GM12891 (cell line): ENCODE data around the gene TRAPPC12.

Source experiments
- DNase-seq: peaks from one replicate; pipeline ENCODE4 v3.0.0; 2011; ENCODE audit warnings: low spot score; ENCODE audit not compliant: insufficient read length
- FAIRE-seq: peaks from 2 replicates; lab custom pipeline; 2011; peaks lifted over from hg19 to GRCh38; lab: Jason Lieb, UNC
- PAX5 ChIP-seq: IDR thresholded peaks from 2 replicates; pipeline ENCODE4 v1.6.1; 2011; ENCODE audit warnings: low read length, moderate library complexity, mild to moderate bottlenecking; ENCODE audit not compliant: insufficient read depth, severe bottlenecking
- POLR2A ChIP-seq: IDR thresholded peaks from 2 replicates; pipeline ENCODE4 v1.6.1; 2011; ENCODE audit warnings: low read depth, low read length, control low read depth
- POLR2AphosphoS5 ChIP-seq: IDR thresholded peaks from 2 replicates; pipeline ENCODE4 v1.6.1; 2011; ENCODE audit warnings: low read depth, low read length, control low read depth
- POU2F2 ChIP-seq: IDR thresholded peaks from 2 replicates; pipeline ENCODE4 v1.6.1; 2011; ENCODE audit warnings: low read depth, mild to moderate bottlenecking, control low read depth, low read length, moderate library complexity
- SPI1 ChIP-seq: IDR thresholded peaks from 2 replicates; pipeline ENCODE4 v1.6.1; 2011; ENCODE audit warnings: low read depth, low read length, control low read depth
- TAF1 ChIP-seq: IDR thresholded peaks from 2 replicates; pipeline ENCODE4 v1.6.1; 2011; ENCODE audit warnings: low read depth, low read length, control low read depth

The TRAPPC12 gene

DNA sequence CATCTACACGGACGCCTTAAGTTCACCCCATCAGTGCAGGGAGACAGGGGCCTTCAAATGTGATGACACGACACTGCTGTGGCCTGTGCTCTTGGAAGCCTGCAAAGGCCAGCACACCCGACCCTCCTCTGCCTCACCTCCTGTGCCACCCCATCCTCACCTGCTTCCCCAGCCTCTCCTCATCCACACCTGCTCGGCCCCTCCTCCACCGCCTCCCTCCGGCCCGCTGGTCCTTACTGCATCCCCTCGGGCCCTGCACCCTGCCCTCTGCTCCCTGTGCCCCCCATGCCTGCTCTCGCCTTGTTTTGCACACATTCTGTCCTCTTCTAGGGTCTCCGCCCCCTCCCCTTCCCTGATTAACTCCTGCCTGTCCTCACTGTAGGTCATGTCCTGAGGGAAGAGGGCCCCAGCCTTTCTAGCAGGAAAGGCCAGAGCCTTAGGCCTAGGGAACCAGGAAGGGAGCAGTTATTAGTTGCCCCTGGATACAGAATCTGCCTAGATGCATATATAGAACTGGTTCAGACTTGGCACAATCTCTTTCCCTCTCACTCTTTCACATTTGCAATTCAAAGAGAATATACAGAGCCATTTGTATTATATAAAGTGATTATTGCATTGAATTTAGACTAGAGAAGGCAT lies 39.4 kb downstream of the TRAPPC12 start:
- DNase-seq: no peak
- FAIRE-seq: no peak
- TF ChIP-seq SPI1: no peak
- no peak for TF ChIP-seq TAF1
- no peak for TF ChIP-seq PAX5
- no peak for TF ChIP-seq POU2F2
- no peak for TF ChIP-seq POLR2A
- no peak for TF ChIP-seq POLR2AphosphoS5

DNA sequence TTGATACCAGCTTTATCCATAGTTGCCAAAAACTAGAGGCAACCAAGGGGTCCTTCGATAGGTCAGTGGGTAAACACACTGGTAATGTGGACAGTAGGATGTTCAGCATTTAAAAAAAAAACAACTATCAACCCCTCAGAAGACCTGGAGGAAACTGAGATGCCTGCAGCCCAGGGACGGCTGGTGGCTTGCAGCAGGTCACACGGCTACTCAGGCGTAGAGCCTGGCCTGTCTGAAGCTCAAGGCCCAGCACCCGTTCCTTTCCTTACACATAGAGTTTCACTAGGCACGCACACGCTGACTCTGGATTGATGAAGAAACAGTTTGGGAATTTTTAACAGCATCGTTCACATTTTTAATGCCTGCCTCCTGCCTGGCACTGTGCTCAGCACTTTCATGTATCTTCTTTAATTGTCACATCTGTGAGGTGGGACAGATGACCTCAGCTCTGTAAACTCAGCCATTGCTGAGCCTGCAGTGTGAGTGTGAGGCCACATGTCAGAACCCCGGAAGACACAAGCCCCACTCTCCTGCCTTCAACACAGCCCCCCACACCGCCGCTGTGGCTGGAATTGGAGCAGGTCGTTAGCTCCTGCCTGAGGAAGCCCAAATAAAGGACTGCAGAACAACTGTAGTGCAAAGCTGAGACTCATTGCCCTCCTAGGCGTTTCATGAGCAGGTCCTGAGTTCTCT lies 40.7 kb downstream of the TRAPPC12 start:
- no peak for TF ChIP-seq PAX5
- TF ChIP-seq POU2F2: no peak
- no peak for TF ChIP-seq SPI1
- no peak for TF ChIP-seq POLR2A
- no peak for TF ChIP-seq POLR2AphosphoS5
- no peak for TF ChIP-seq TAF1
- FAIRE-seq (peak; percentile 38), DNase-seq (no peak)

DNA sequence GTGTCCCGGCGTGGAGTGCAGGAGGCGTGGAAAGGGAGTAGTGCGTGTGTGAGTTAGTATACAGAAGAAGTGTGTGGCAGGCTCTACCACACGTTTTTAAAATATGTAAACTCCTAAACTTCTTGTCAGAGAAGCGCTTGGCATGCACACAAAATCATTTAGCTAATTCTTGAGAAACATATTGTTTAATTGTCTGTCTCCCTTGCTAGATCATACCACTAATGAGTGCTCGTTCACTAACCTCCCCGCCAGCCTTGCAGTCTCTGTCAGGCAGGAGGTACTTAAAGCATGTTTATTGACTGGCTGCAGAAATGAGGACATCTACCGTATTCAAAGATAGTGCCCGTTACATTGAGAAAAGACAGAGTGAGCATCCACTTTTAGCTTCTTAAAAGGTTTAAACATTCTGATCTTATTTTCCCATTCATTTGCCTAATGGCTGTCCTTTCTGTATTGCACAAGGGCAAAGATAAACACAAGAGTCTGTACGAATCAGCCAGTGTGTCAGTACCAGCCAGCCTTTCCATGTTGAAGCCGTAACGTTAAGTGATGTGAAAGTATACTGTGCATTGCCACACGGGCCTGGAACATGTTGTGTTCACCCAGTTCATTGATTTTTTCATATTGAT lies 41.4 kb downstream of the TRAPPC12 start:
- no peak for FAIRE-seq
- no peak for DNase-seq
- TF ChIP-seq SPI1: no peak
- no peak for TF ChIP-seq PAX5
- no peak for TF ChIP-seq TAF1

DNA sequence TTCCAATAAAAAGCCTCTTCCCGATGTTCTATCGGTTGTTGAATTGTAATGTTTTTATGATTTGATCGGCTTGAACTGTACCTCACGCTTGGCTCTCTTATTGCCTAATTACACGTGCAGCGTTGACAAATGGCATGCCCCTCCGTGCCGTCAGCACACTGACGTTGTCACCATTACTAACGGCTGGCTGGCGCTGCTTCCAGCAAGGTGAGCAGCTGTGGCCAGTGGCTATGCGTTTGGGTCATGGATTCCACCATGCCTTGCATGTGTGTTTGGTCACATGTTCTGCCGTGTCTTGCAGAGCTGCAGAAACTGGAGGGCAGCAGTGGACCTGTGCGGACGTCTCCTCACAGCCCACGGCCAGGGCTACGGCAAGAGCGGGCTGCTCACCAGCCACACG lies 42.1 kb downstream of the TRAPPC12 start:
- FAIRE-seq: no peak
- TF ChIP-seq PAX5: no peak

DNA sequence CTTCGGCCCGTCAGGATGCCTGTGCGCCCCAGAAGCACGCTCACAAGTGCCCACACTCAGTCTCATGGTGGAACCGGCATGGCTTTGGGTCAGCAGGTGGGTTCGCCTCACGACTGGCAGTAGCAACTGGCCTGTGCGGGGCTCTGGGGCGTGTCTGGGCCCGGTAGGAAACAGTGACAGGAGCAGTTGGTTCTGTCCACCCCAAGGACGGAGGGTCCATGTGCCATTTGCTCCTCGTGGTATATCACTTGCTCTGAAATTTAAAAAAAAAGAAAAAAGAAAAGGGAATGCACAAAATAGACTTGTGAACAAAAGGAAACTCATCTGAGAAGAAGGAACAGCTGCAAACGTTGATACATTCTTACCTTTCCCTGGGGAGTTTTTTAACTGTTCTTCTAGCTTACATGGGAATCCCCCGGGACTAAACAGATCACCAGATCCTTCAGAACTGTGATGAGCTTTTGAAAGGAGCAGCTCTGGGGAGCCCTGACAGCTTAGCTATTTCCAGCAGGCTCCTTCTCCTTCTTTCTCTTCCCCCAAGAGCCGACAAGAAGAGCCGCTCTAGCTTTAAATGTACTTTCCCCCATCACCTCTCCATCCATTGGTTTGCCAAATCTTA lies 42.8 kb downstream of the TRAPPC12 start:
- TF ChIP-seq POLR2A (no peak), POU2F2 (no peak), SPI1 (no peak), PAX5 (no peak), TAF1 (no peak)
- FAIRE-seq (no peak), DNase-seq (no peak)

More for the DNA sequence above, 42.1 kb downstream of the TRAPPC12 start:
- DNase-seq: no peak

DNA sequence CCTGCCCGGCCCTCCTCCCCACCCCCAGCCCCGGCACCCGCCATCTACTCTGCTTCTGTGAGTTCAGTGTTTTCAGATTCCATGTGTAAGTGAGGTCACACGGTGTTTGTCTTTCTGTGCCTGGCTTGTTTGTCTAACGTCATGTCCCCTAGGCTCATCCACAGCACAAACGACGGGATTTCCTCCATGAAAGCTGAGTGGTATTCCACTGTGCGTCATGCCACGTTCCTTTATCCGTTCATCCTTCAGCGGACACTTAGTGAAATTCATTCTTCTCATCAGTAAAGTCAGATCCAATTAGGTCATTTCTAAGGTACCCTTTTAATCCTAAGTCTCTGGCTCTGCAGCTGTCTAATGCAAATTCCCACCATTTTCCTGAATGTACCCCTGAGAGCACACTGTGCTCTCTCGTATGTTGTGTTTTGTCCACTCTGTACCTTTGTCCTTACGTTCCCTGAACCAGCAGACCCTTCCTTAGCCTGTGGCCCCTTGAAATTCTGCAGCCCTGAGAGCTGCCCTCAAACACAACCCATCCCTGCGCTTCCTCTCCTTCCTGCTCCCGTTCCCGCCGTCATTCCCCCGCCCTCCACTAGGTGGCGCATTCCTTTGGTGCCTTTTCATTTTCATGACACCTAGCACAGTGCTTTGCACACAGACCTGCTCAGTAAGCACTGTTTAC lies 44.1 kb downstream of the TRAPPC12 start:
- FAIRE-seq: peak; percentile 80
- DNase-seq: peak; percentile 45
- TF ChIP-seq SPI1 (0 out of 2 replicates have a peak, but pooled peaks have one; percentile 2), TAF1 (no peak), POU2F2 (no peak)

DNA sequence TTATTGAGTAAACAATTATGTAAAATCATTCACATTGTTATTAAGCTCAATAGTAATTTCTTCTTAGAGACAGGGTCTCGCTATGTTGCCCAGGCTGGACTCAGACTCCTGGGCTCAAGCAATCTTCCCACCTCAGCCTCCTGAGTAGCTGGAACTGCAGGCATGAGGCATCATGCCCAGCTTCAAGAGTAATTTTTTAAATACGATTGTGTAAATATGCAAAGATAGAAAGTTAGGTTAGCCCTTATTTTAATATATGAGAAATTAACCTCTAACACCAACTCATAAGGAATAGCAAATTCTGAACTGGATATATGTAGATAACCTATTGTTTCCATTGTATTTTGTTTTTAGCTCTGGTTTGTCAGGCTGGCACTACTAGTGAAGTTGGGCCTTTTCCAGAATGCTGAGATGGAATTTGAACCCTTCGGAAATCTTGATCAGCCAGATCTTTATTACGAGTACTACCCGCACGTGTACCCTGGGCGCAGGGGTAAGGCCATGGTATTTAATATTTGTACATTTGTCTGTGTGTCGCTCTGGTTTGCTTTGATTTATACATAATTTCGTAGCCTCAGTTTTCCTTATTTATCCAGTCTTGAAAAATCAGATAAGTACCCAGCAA lies 44.8 kb downstream of the TRAPPC12 start:
- FAIRE-seq: no peak

DNA sequence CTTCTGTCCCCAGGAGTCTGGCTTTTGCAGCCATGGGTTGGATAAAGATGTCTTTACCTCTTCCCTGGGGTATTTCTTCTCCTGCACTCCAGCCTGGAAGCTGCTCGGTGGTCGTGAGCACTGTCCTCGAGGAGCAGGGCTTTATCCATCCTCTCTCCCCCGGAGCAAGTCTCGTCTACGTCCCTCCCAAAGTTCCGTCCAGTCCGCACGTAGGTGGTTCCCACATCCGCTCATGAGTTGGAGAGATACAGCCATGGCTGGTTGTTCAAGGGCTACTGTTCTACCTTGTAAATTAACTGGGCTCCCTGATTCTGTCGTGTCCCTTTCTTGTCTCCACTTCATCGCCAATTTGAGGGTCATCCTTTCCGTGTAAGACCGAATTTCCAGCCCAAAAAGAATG lies 47.1 kb downstream of the TRAPPC12 start:
- DNase-seq (no peak), FAIRE-seq (no peak)
- no peak for TF ChIP-seq POU2F2
- no peak for TF ChIP-seq PAX5
- no peak for TF ChIP-seq TAF1
- TF ChIP-seq SPI1: no peak
- no peak for TF ChIP-seq POLR2AphosphoS5
- no peak for TF ChIP-seq POLR2A

More for the DNA sequence above, 44.8 kb downstream of the TRAPPC12 start:
- TF ChIP-seq POU2F2 (no peak), POLR2A (no peak), POLR2AphosphoS5 (no peak), TAF1 (no peak), SPI1 (no peak), PAX5 (no peak)
- DNase-seq: no peak

DNA sequence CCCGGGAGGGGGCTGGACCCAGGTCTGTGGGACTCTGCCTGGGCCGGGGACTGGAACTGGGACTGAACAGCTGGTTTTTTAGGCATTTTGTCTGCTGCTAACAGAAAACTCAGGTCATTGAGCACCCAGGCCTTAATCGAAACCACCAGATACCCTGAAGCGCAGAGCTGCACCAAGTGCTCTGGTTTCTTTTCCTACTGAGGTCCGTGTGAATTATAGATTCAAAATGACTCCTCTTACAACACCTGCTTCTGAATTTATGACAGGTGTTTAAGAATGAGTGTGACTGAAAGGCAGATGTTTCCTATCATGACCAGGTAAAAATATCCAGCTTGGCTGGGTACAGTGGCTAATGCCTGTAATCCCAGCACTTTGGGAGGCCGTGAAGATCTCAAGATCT lies 47.8 kb downstream of the TRAPPC12 start:
- FAIRE-seq (no peak), DNase-seq (no peak)
- TF ChIP-seq POU2F2 (no peak), PAX5 (no peak)

DNA sequence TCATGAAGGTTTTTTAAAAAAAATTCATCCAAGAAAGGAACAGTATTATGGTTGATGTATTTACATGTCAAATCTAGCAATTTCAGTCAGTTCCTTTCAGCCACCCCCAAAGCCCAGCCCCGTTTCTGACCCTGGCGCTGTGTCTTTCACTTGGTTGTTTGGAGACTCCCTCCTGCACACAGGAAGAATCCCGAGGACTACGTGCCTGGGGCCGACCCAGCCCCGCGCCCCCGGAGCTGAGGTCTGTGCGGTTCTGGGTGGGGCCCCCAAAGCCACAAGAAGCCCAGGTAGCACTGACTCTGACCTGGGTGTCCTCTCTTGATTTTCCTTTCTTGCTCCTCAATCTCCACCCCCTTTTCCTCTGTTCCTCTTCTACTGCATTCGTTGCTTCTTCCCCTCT lies 49.1 kb downstream of the TRAPPC12 start:
- DNase-seq (no peak), FAIRE-seq (no peak)
- TF ChIP-seq POU2F2: no peak
- no peak for TF ChIP-seq POLR2AphosphoS5
- TF ChIP-seq PAX5: no peak
- TF ChIP-seq POLR2A: no peak
- no peak for TF ChIP-seq TAF1
- no peak for TF ChIP-seq SPI1
